ENCODE data around the gene LCN10.

DNA sequence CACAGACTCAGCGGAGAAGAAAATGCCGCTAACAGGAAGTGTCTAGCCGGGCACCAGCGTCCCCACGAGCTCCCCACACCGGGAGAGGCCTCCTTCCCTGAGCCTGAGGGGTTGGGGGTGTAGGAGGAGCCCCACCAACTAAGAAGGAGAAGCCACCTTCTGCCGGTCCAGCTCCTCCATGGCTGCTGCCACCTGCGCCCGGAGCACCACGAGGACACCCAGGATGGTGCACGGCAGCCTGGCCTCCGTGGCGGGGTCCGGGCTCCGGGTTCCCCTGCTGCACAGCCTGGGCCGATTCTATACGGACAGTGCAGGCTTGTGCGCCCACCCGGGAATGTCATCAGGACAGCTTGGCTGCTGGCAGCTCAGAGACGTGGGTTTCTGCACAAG, 15.0 kb upstream of the LCN10 start:
- TF ChIP-seq RAD21 (IDR thresholded peaks at IDR 0.05; ENCODE audit: insufficient read depth, low read depth, low read length), result no peak
- no peak for TF ChIP-seq POLR2A (IDR thresholded peaks at IDR 0.05; ENCODE audit: low read depth, low read length)
- TF ChIP-seq, protein P1, sequence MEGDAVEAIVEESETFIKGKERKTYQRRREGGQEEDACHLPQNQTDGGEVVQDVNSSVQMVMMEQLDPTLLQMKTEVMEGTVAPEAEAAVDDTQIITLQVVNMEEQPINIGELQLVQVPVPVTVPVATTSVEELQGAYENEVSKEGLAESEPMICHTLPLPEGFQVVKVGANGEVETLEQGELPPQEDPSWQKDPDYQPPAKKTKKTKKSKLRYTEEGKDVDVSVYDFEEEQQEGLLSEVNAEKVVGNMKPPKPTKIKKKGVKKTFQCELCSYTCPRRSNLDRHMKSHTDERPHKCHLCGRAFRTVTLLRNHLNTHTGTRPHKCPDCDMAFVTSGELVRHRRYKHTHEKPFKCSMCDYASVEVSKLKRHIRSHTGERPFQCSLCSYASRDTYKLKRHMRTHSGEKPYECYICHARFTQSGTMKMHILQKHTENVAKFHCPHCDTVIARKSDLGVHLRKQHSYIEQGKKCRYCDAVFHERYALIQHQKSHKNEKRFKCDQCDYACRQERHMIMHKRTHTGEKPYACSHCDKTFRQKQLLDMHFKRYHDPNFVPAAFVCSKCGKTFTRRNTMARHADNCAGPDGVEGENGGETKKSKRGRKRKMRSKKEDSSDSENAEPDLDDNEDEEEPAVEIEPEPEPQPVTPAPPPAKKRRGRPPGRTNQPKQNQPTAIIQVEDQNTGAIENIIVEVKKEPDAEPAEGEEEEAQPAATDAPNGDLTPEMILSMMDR (IDR thresholded peaks at IDR 0.05 in 2 of 3, conservative IDR thresholded peaks at IDR 0.05 in 1 of 3; ENCODE audit: control insufficient read depth in 2 of 3, extremely low read depth in 1 of 3, insufficient read depth in 1 of 3, low read depth in 3 of 3, low read length in 3 of 3), result no peak
- no peak for TF ChIP-seq BHLHE40 (IDR thresholded peaks at IDR 0.05; ENCODE audit: borderline replicate concordance in 1 of 2, low read depth in 2 of 2, low read length in 1 of 2)
- no peak for TF ChIP-seq NRF1 (conservative IDR thresholded peaks at IDR 0.05; ENCODE audit: low read depth, low read length)
- TF ChIP-seq TCF12 (IDR thresholded peaks at IDR 0.05; ENCODE audit: low read depth, low read length), result no peak
- TF ChIP-seq EZH2 (IDR thresholded peaks at IDR 0.05; ENCODE audit: borderline replicate concordance, control insufficient read depth, low read depth, low read length), result no peak
- no peak for TF ChIP-seq HDGF (IDR thresholded peaks at IDR 0.05)
- no peak for TF ChIP-seq FOXM1 (IDR thresholded peaks at IDR 0.05; ENCODE audit: low read depth, low read length)

Data from GM12878 (cell line).